ENCODE results near the gene ZNF775.

The ZNF775 gene

DNA sequence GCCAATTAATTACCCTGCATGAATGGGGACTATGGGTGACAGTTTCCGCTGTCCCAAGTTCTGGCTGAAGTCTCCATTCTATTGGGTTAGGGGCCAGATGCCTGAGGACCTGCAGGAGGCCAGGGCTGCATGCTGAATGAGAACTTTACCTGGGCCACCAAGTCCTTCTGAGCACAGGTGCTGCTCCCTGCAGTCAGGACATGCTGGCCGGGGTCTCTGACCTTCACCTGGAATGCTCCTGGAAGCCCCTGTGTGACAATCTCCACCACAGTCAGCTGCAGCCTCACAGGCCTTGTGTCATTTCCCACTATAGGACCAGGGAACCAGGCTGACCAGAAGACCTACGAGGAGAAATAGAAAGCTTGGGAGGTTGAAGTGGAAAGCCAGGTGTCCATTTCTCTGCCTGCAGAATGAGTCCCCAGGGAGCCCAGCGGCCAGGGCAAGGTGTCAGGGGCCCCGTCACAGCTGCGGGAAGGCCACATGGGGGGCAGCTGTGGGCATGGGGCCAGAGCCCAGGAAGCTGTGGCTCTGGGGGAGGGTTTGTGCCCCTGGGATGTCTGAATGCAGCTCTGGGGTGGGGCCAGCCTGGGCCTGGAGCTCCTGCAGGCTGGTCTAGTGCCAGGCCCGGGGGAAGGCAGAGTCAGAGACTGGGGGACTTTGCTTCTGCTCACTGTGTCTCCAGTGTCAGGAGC lies 65.7 kb downstream of the ZNF775 start:
- Histone ChIP-seq H3K4me3 (ENCODE audit: low read length) (no peak overlapping the region), H3K9me3 (ENCODE audit: insufficient read depth, low read depth, low read length) (peaks cover 9% of the 10 kb centered on the region), H3K27me3 (ENCODE audit: insufficient read depth, low read length) (peaks cover 19% of the 10 kb centered on the region), H3K27ac (ENCODE audit: low read length) (no peak overlapping the region), H3K4me1 (ENCODE audit: insufficient read depth, low read length) (no peaks in the 10 kb centered on the region; the same call in 1 of the 2 replicates), H3K9ac (ENCODE audit: low read depth, low read length) (no peak overlapping the region), H3K36me3 (ENCODE audit: insufficient read depth, low read depth, low read length) (no peaks in the 10 kb centered on the region)

GRCh38 chr7:150446288-150446938 lies 67.3 kb downstream of the ZNF775 start:
- Histone ChIP-seq H3K27ac (ENCODE audit: low read length) (no peak overlapping the region), H3K4me3 (ENCODE audit: low read length) (no peak overlapping the region), H3K4me1 (ENCODE audit: insufficient read depth, low read length) (no peaks in the 10 kb centered on the region; the same call in 1 of the 2 replicates), H3K9ac (ENCODE audit: low read depth, low read length) (no peak overlapping the region), H3K9me3 (ENCODE audit: insufficient read depth, low read depth, low read length) (peaks cover 7% of the 10 kb centered on the region), H3K27me3 (ENCODE audit: insufficient read depth, low read length) (peaks cover 33% of the 10 kb centered on the region), H3K36me3 (ENCODE audit: insufficient read depth, low read depth, low read length) (no peaks in the 10 kb centered on the region)
